IMR-90 (cell line): ENCODE data around the gene CSAD. TPM values are rescaled to one million over a fixed set of nuclear protein-coding genes. Genes with fewer than 3 reads are reported as not detected.

Experiments used
- ATAC-seq: fragments of 200-7000 bp; cut with Tn5 transposase; 2 replicates; pipeline ENCODE4 v1.9.1; 2020; ENCODE audit warnings: low read depth, mild to moderate bottlenecking, moderate library complexity
- BruUV-seq: library from RNA; stranded (reverse); fragments of 400-500 nt; replicated peaks from 2 replicates; lab custom pipeline; 2021; lab: Mats Ljungman, UMichigan
- CTCF ChIA-PET: fragments of 300-600 bp; formaldehyde crosslinking; extraction: SDS; loops from one replicate; lab custom pipeline; 2021; ENCODE audit warnings: antibody characterized with exemption; lab: Yijun Ruan, JAX
- POLR2A ChIA-PET: fragments of 300-600 bp; sonication (Branson Sonifier 250); formaldehyde crosslinking; loops from one replicate; lab custom pipeline; 2022; ENCODE audit warnings: antibody characterized with exemption; ENCODE audit not compliant: unreplicated experiment; lab: Charles Lee
- DNase-seq: peaks from one replicate; pipeline ENCODE4 v3.0.0; 2013
- H2AFZ ChIP-seq: replicated peaks from 2 replicates; pipeline ENCODE3; 2013; ENCODE audit warnings: low read length, mild to moderate bottlenecking; ENCODE audit not compliant: poor library complexity
- H2AK5ac ChIP-seq: 2 replicates; pipeline ENCODE4 v1.6.1; 2013; ENCODE audit warnings: low read depth, low read length, inconsistent platforms
- H2AK9ac ChIP-seq: replicated peaks from 2 replicates; pipeline ENCODE3; 2013; ENCODE audit warnings: mild to moderate bottlenecking, low read depth, low read length, moderate library complexity; ENCODE audit not compliant: poor library complexity
- H2BK120ac ChIP-seq: 2 replicates; pipeline ENCODE4 v1.6.1; 2013; ENCODE audit warnings: low read depth, low read length, inconsistent platforms
- H2BK15ac ChIP-seq: 3 replicates; pipeline ENCODE4 v1.6.1; 2013; ENCODE audit warnings: low read depth, low read length, inconsistent platforms
- H2BK20ac ChIP-seq: 2 replicates; pipeline ENCODE4 v1.6.1; 2013; ENCODE audit warnings: low read depth, mild to moderate bottlenecking, inconsistent platforms, low read length, moderate library complexity
- H2BK5ac ChIP-seq: 2 replicates; pipeline ENCODE4 v1.6.1; 2013; ENCODE audit warnings: mild to moderate bottlenecking, low read depth, low read length, inconsistent platforms; ENCODE audit not compliant: poor library complexity, severe bottlenecking
- H3K14ac ChIP-seq: replicated peaks from 2 replicates; pipeline ENCODE4 v1.6.1; 2013; ENCODE audit warnings: low read depth, low read length, inconsistent platforms
- H3K18ac ChIP-seq: 2 replicates; pipeline ENCODE4 v1.6.1; 2013; ENCODE audit warnings: low read depth, low read length, control low read depth
- H3K23ac ChIP-seq: 2 replicates; pipeline ENCODE4 v1.6.1; 2013; ENCODE audit warnings: low read depth, low read length, inconsistent platforms
- H3K27ac ChIP-seq: 2 replicates; pipeline ENCODE4 v1.5.1; 2013; ENCODE audit warnings: mild to moderate bottlenecking, control low read depth, low read length; ENCODE audit not compliant: insufficient read depth
- H3K27me3 ChIP-seq: 2 replicates; pipeline ENCODE4 v1.6.1; 2013; ENCODE audit warnings: low read length; ENCODE audit not compliant: control insufficient read depth, insufficient read depth
- H3K36me3 ChIP-seq: 2 replicates; pipeline ENCODE4 v1.6.1; 2013; ENCODE audit warnings: low read length, mixed read lengths; ENCODE audit not compliant: control insufficient read depth, insufficient read depth
- H3K4ac ChIP-seq: 2 replicates; pipeline ENCODE4 v1.6.1; 2013; ENCODE audit warnings: low read depth, low read length, inconsistent platforms
- H3K4me1 ChIP-seq: 2 replicates; pipeline ENCODE4 v1.6.1; 2013; ENCODE audit warnings: low read length, mixed read lengths; ENCODE audit not compliant: control insufficient read depth, insufficient read depth
- H3K4me2 ChIP-seq: 2 replicates; pipeline ENCODE4 v1.6.1; 2013; ENCODE audit warnings: low read depth, mild to moderate bottlenecking, control low read depth, low read length, moderate library complexity
- H3K4me3 ChIP-seq: 2 replicates; pipeline ENCODE4 v1.5.1; 2013; ENCODE audit warnings: low read depth, mild to moderate bottlenecking, control low read depth, low read length, moderate library complexity; ENCODE audit not compliant: insufficient read depth
- H3K56ac ChIP-seq: 2 replicates; pipeline ENCODE4 v1.6.1; 2013; ENCODE audit warnings: low read length, inconsistent platforms; ENCODE audit not compliant: insufficient read depth; ENCODE audit errors: extremely low read depth
- H3K79me1 ChIP-seq, 2 experiments: 2 replicates each; pipeline ENCODE4 v1.6.1; 2013; ENCODE audit warnings: low read length in 2 of 2, inconsistent platforms in 1 of 2, low read depth in 1 of 2
- H3K9ac ChIP-seq: 2 replicates; pipeline ENCODE4 v1.6.1; 2013; ENCODE audit warnings: low read depth, low read length, control low read depth
- H3K9me1 ChIP-seq: 2 replicates; pipeline ENCODE4 v1.6.1; 2013; ENCODE audit warnings: low read length, inconsistent platforms; ENCODE audit not compliant: insufficient read depth
- H3K9me3 ChIP-seq: 2 replicates; pipeline ENCODE4 v1.6.1; 2013; ENCODE audit warnings: low read length; ENCODE audit not compliant: control insufficient read depth, insufficient read depth
- H4K20me1 ChIP-seq: 2 replicates; pipeline ENCODE4 v1.6.1; 2013; ENCODE audit warnings: low read length, inconsistent platforms; ENCODE audit not compliant: insufficient read depth
- H4K5ac ChIP-seq: 2 replicates; pipeline ENCODE4 v1.6.1; 2013; ENCODE audit warnings: mild to moderate bottlenecking, low read depth, low read length, control low read depth
- H4K8ac ChIP-seq, 2 experiments: 2 replicates each; pipeline ENCODE4 v1.6.1; 2013; ENCODE audit warnings: low read depth in 2 of 2, low read length in 2 of 2, control low read depth in 1 of 2, inconsistent platforms in 1 of 2
- H4K91ac ChIP-seq: 2 replicates; pipeline ENCODE4 v1.6.1; 2013; ENCODE audit warnings: low read depth, low read length, inconsistent platforms; ENCODE audit not compliant: insufficient read depth
- BHLHE40 ChIP-seq: fragments of 150-350 bp; IDR thresholded peaks from 2 replicates; pipeline ENCODE4 v1.6.1; 2016; ENCODE audit warnings: mild to moderate bottlenecking, low read depth, low read length
- CEBPB ChIP-seq: IDR thresholded peaks from 2 replicates; pipeline ENCODE4 v1.6.1; 2012; ENCODE audit warnings: low read depth, low read length, improper control_type of control experiment
- CHD1 ChIP-seq: IDR thresholded peaks from 2 replicates; pipeline ENCODE4 v1.6.1; 2012; ENCODE audit warnings: low read depth, low read length, improper control_type of control experiment
- MXI1 ChIP-seq: IDR thresholded peaks from 2 replicates; pipeline ENCODE4 v1.6.1; 2012; ENCODE audit warnings: low read depth, mild to moderate bottlenecking, low read length, moderate library complexity, borderline replicate concordance
- POLR2A ChIP-seq: IDR thresholded peaks from 2 replicates; pipeline ENCODE4 v1.6.1; 2012; ENCODE audit warnings: mild to moderate bottlenecking, low read depth, low read length
- RFX5 ChIP-seq: IDR thresholded peaks from 2 replicates; pipeline ENCODE4 v1.8.0; 2012; ENCODE audit warnings: low read depth, mild to moderate bottlenecking, low read length, moderate library complexity
- SMC3 ChIP-seq: fragments of 150-350 bp; IDR thresholded peaks from 2 replicates; pipeline ENCODE4 v1.6.1; 2016; ENCODE audit warnings: low read depth, mild to moderate bottlenecking, antibody characterized with exemption, low read length, moderate library complexity
- WGBS, 2 experiments: methylation state at CpG; one replicate each; pipeline versions ENCODE4 v1.1.5 to v1.1.7; 2013; ENCODE audit warnings: missing lambda C conversion rate in 2 of 2; ENCODE audit not compliant: insufficient read length in 1 of 2; ENCODE audit errors: extremely low coverage in 2 of 2; 5-methylcytosine and 5-hydroxymethylcytosine counted together
- dilution Hi-C: fragments of 300-500 bp; cut with HindIII; formaldehyde crosslinking; loops from one replicate; pipeline ENCODE4 v1.14.3; 2018; ENCODE audit warnings: low sequenced_read_pairs; ENCODE audit not compliant: unreplicated experiment
- in situ Hi-C: fragments of 300-500 bp; cut with MboI; formaldehyde crosslinking; loops from 3 replicates; pipeline ENCODE4 v1.14.3; 2019; ENCODE audit warnings: low sequenced_read_pairs, inconsistent platforms, mixed read lengths
- intact Hi-C: fragments of 100-400 bp; cut with micrococcal nuclease; formaldehyde crosslinking; loops from 2 replicates; pipeline ENCODE4 v1.10.0; 2022
- polyA plus RNA-seq, 3 experiments: library from polyadenylated mRNA; depleted of rRNA; stranded (reverse); fragments of >200 nt; gene quantifications; 2 replicates each; pipeline ENCODE4 v1.2.3, GENCODE V29; 2012; ENCODE audit warnings: low replicate concordance in 1 of 3
- total RNA-seq: library from RNA; depleted of rRNA; stranded (reverse); fragments of >200 nt; gene quantifications from 2 replicates; pipeline ENCODE4 v1.2.3, GENCODE V29; 2012
- TF ChIP-seq, protein P1 (sequence below): fragments of 150-350 bp; IDR thresholded peaks from 2 replicates; pipeline ENCODE4 v1.6.1; 2017; ENCODE audit warnings: mild to moderate bottlenecking, antibody characterized with exemption, low read length, low read depth
- TF ChIP-seq, protein P2 (sequence below): fragments of 150-350 bp; IDR thresholded peaks from 2 replicates; pipeline ENCODE4 v1.6.1; 2016; ENCODE audit warnings: low read depth, mild to moderate bottlenecking, low read length, moderate library complexity, borderline replicate concordance
- TF ChIP-seq, protein P3 (sequence below): conservative IDR thresholded peaks from 2 replicates; pipeline ENCODE4 v1.5.1; 2012; ENCODE audit warnings: mild to moderate bottlenecking, low read depth, low read length, improper control_type of control experiment

The CSAD gene
- total and polyA plus RNA-seq, 2 of the 4 experiments (the other 2 are of a cell fraction): 5.4 to 45.6 TPM

DNA sequence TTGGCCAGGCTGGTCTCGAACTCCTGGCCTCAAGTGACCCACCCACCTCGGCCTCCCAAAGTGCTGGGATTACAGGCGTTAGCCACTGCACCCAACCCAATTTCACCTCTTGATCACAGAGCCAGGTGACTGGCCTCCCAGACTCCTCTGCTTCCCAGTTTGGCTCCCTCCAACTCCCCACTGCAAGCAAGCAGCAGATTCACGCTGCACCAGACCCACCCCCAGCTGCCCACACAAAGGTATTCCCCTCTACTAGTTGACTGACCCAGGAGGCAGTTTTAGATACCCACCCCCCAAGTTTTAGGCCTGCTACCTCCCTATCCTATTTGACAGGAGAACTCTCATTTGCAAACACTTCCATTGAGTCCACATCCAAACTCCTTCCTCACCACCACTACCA, 46.1 kb upstream of the CSAD start:
- no peaks in the 10 kb centered on the region for H3K9me3 ChIP-seq
- H3K79me1 ChIP-seq: peaks cover 5 to 48% of the 10 kb centered on the region in 2 experiments; a peak in 3 of 4 replicates
- TF ChIP-seq, protein P1, sequence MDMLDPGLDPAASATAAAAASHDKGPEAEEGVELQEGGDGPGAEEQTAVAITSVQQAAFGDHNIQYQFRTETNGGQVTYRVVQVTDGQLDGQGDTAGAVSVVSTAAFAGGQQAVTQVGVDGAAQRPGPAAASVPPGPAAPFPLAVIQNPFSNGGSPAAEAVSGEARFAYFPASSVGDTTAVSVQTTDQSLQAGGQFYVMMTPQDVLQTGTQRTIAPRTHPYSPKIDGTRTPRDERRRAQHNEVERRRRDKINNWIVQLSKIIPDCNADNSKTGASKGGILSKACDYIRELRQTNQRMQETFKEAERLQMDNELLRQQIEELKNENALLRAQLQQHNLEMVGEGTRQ: no peak
- no peak for TF ChIP-seq BHLHE40
- TF ChIP-seq, protein P2, sequence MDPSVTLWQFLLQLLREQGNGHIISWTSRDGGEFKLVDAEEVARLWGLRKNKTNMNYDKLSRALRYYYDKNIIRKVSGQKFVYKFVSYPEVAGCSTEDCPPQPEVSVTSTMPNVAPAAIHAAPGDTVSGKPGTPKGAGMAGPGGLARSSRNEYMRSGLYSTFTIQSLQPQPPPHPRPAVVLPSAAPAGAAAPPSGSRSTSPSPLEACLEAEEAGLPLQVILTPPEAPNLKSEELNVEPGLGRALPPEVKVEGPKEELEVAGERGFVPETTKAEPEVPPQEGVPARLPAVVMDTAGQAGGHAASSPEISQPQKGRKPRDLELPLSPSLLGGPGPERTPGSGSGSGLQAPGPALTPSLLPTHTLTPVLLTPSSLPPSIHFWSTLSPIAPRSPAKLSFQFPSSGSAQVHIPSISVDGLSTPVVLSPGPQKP: no peak
- TF ChIP-seq CHD1: no peak
- TF ChIP-seq RFX5: no peak
- TF ChIP-seq SMC3: no peak
- no peak for TF ChIP-seq POLR2A
- TF ChIP-seq, protein P3, sequence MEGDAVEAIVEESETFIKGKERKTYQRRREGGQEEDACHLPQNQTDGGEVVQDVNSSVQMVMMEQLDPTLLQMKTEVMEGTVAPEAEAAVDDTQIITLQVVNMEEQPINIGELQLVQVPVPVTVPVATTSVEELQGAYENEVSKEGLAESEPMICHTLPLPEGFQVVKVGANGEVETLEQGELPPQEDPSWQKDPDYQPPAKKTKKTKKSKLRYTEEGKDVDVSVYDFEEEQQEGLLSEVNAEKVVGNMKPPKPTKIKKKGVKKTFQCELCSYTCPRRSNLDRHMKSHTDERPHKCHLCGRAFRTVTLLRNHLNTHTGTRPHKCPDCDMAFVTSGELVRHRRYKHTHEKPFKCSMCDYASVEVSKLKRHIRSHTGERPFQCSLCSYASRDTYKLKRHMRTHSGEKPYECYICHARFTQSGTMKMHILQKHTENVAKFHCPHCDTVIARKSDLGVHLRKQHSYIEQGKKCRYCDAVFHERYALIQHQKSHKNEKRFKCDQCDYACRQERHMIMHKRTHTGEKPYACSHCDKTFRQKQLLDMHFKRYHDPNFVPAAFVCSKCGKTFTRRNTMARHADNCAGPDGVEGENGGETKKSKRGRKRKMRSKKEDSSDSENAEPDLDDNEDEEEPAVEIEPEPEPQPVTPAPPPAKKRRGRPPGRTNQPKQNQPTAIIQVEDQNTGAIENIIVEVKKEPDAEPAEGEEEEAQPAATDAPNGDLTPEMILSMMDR: no peak
- no peak for TF ChIP-seq CEBPB
- no peak for TF ChIP-seq MXI1
- H3K27ac ChIP-seq: no peak overlapping the region
- peaks cover 30% of the 10 kb centered on the region for H3K9me1 ChIP-seq
- H3K18ac ChIP-seq: no peak overlapping the region
- no peak overlapping the region for H2BK5ac ChIP-seq
- H3K9ac ChIP-seq: no peak overlapping the region
- H3K4me1 ChIP-seq: peaks cover 34% of the 10 kb centered on the region
- H2BK15ac ChIP-seq: no peak overlapping the region
- no peak overlapping the region for H4K5ac ChIP-seq
- peaks cover 4% of the 10 kb centered on the region; the same call in 1 of the 2 replicates for H3K36me3 ChIP-seq
- H4K8ac ChIP-seq: no peak overlapping the region
- H3K27me3 ChIP-seq: no peaks in the 10 kb centered on the region
- intact Hi-C loops (no loop called here), in situ Hi-C loops (no loop called here), dilution Hi-C loops (no loop called here)
- ChIA-PET POLR2A (no interaction called here), CTCF (no interaction called here)
- no peak overlapping the region for H4K91ac ChIP-seq
- no peak overlapping the region for H2AFZ ChIP-seq
- no peak for DNase-seq
- no peak overlapping the region for H3K4me3 ChIP-seq
- H3K4me2 ChIP-seq: no peak overlapping the region
- H3K14ac ChIP-seq: no peak overlapping the region
- H2BK120ac ChIP-seq: no peak overlapping the region
- no peak overlapping the region for H3K56ac ChIP-seq
- 100% methylated on average over 1 of the region's 4 CpGs; no CpG with 5 or more reads in 1 of the 2 experiments for WGBS, 2 experiments
- H2AK5ac ChIP-seq: no peak overlapping the region
- no peak overlapping the region for H2BK20ac ChIP-seq
- no peak overlapping the region for H3K4ac ChIP-seq
- no TSS peak for BruUV-seq
- H4K20me1 ChIP-seq: no peaks in the 10 kb centered on the region
- H3K23ac ChIP-seq: no peak overlapping the region
- no peak for ATAC-seq
- H2AK9ac ChIP-seq: no peak overlapping the region
